C4-2B (cell line): ENCODE data around the gene TMF1.

Experiments
- CTCF ChIP-seq: fragments of 450-650 bp; conservative IDR thresholded peaks from 2 replicates; pipeline ENCODE4 v1.5.1; 2017; ENCODE audit warnings: mild to moderate bottlenecking
- ZFX ChIP-seq: fragments of 450-650 bp; IDR thresholded peaks from 2 replicates; pipeline ENCODE4 v1.6.1; 2017

GRCh38 chr3:68987322-68987721, 64.8 kb downstream of the TMF1 start:
- TF ChIP-seq CTCF: no peak
- no peak for TF ChIP-seq ZFX
